Hepatocyte (in vitro differentiated cells): ENCODE measurements around the gene PAK1IP1.

Experiments used
- CTCF ChIP-seq: fragments of 200-600 bp; sonication (generic); IDR thresholded peaks from 2 replicates; pipeline ENCODE4 v1.5.1; 2016; ENCODE audit warnings: antibody characterized with exemption, mild to moderate bottlenecking; ENCODE audit not compliant: poor library complexity
- EZH2 ChIP-seq: fragments of 200-600 bp; sonication (generic); IDR thresholded peaks from 2 replicates; pipeline ENCODE4 v1.6.1; 2016; ENCODE audit warnings: antibody characterized with exemption, mild to moderate bottlenecking, borderline replicate concordance
- EZH2phosphoT487 ChIP-seq: fragments of 200-600 bp; sonication (generic); IDR thresholded peaks from one replicate; pipeline ENCODE4 v1.6.1; 2018; ENCODE audit warnings: antibody characterized with exemption, mild to moderate bottlenecking, low read depth, moderate library complexity; ENCODE audit not compliant: unreplicated experiment, severe bottlenecking

GRCh38 chr6:10733863-10734262 is 39.1 kb downstream of the PAK1IP1 start:
- TF ChIP-seq CTCF (no peak), EZH2 (no peak), EZH2phosphoT487 (no peak)
